OCI-LY7 (cell line): ENCODE data around the gene COL25A1. TPM values are rescaled to one million over a fixed set of nuclear protein-coding genes. Genes with fewer than 3 reads are reported as not detected.
A peak's percentile ranks its signal among the peaks of the same experiment; 100 is the strongest.

Experiments used
- BruUV-seq: library from RNA; stranded (reverse); fragments of 400-500 nt; replicated peaks from 2 replicates; lab custom pipeline; 2021; lab: Mats Ljungman, UMichigan
- CTCF ChIA-PET: fragments of 300-600 bp; sonication (Branson Sonifier 250); formaldehyde crosslinking; loops from one replicate; lab custom pipeline; 2022; ENCODE audit warnings: antibody characterized with exemption; ENCODE audit not compliant: unreplicated experiment; lab: Charles Lee
- POLR2A ChIA-PET: fragments of 300-600 bp; sonication (Branson Sonifier 250); formaldehyde crosslinking; loops from one replicate; lab custom pipeline; 2022; ENCODE audit warnings: antibody characterized with exemption; lab: Charles Lee
- DNase-seq: peaks from one replicate; pipeline ENCODE4 v3.0.0-alpha.2; 2015; ENCODE audit warnings: low spot score
- H2AFZ ChIP-seq: fragments of 200-600 bp; sonication (generic), shearing (Covaris generic); 2 replicates; pipeline ENCODE4 v1.6.1; 2014; ENCODE audit warnings: mild to moderate bottlenecking, antibody characterized with exemption, low read length, moderate library complexity
- H3K27ac ChIP-seq: fragments of 200-600 bp; sonication (generic); 2 replicates; pipeline ENCODE4 v1.5.1; 2014; ENCODE audit warnings: mixed run types, low read depth, mild to moderate bottlenecking, moderate library complexity, low read length, inconsistent platforms; ENCODE audit not compliant: poor library complexity, severe bottlenecking
- H3K36me3 ChIP-seq: fragments of 200-600 bp; sonication (generic); 2 replicates; pipeline ENCODE4 v1.6.1; 2014; ENCODE audit warnings: mild to moderate bottlenecking, antibody characterized with exemption, low read length, moderate library complexity, mixed read lengths; ENCODE audit not compliant: insufficient read depth
- H3K4me1 ChIP-seq: fragments of 200-600 bp; sonication (generic); 2 replicates; pipeline ENCODE4 v1.5.1; 2014; ENCODE audit warnings: mild to moderate bottlenecking, low read length; ENCODE audit not compliant: insufficient read depth, poor library complexity, severe bottlenecking
- H3K4me2 ChIP-seq: fragments of 200-600 bp; sonication (generic); 2 replicates; pipeline ENCODE4 v1.6.1; 2014; ENCODE audit warnings: mild to moderate bottlenecking, low read length
- H3K4me3 ChIP-seq: fragments of 200-600 bp; sonication (generic); 2 replicates; pipeline ENCODE4 v1.5.1; 2014; ENCODE audit warnings: mild to moderate bottlenecking, low read depth, low read length; ENCODE audit not compliant: poor library complexity, severe bottlenecking
- H3K79me2 ChIP-seq: fragments of 200-600 bp; sonication (generic); 2 replicates; pipeline ENCODE4 v1.6.1; 2016; ENCODE audit warnings: low read depth, mild to moderate bottlenecking, low read length, moderate library complexity, mixed read lengths; ENCODE audit not compliant: insufficient read depth
- H3K9me2 ChIP-seq: fragments of 200-600 bp; sonication (generic); 2 replicates; pipeline ENCODE4 v1.6.1; 2016; ENCODE audit warnings: mild to moderate bottlenecking, low read length, mixed read lengths; ENCODE audit not compliant: insufficient read depth
- H3K9me3 ChIP-seq: fragments of 200-600 bp; sonication (generic); 2 replicates; pipeline ENCODE4 v1.6.1; 2014; ENCODE audit warnings: mild to moderate bottlenecking, mixed run types, low read length, mixed read lengths
- H4K20me1 ChIP-seq: fragments of 200-600 bp; sonication (generic); 2 replicates; pipeline ENCODE4 v1.6.1; 2014; ENCODE audit warnings: mild to moderate bottlenecking, antibody characterized with exemption, low read length, moderate library complexity, mixed read lengths; ENCODE audit not compliant: insufficient read depth
- EZH2phosphoT487 ChIP-seq: fragments of 200-600 bp; sonication (generic); IDR thresholded peaks from 2 replicates; pipeline ENCODE4 v1.6.1; 2018; ENCODE audit warnings: low read depth, borderline replicate concordance, mild to moderate bottlenecking, mixed run types, antibody characterized with exemption, low read length, moderate library complexity, mixed read lengths
- intact Hi-C: fragments of 100-400 bp; cut with micrococcal nuclease; formaldehyde crosslinking; loops from one replicate; pipeline ENCODE4 v1.10.0; 2022; ENCODE audit not compliant: unreplicated experiment
- total RNA-seq, 2 experiments: library from RNA; depleted of rRNA in 1 of 2; stranded (reverse); fragments of >200 nt in 1 of 2; shearing (Covaris generic) in 1 of 2; gene quantifications; 2 replicates each; pipeline ENCODE4 v1.2.3, GENCODE V29; 2014 to 2022
- TF ChIP-seq, protein P1 (sequence below): fragments of 200-600 bp; sonication (generic); conservative IDR thresholded peaks from 2 replicates; pipeline ENCODE4 v1.5.1; 2014; ENCODE audit warnings: mild to moderate bottlenecking, antibody characterized with exemption, low read length, moderate library complexity, mixed read lengths

COL25A1 gene
- total RNA-seq, 2 experiments from 2014 or later = not detected

DNA sequence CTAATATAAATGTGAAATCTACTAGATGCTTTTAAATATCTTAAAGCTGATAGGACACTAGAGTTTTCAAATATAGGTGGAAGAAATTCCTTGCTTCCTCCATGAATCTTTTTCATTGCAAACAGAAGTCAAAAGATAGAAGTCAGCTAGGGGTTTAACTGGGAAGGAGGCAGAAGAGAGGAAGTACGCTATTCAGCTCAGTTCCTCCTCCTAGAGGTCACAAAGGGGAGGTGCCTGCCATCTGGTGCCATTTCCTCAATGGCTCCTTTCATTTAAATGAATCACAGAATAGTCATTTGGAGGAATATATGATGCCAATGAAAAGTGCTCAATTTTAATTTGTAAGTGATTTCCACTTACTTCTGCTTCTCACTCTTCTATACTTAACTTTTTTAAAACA lies 8.5 kb downstream of the COL25A1 start:
- Histone ChIP-seq H3K9me2 (no peaks in the 10 kb centered on the region), H3K4me3 (no peak overlapping the region), H3K36me3 (no peaks in the 10 kb centered on the region), H3K9me3 (no peaks in the 10 kb centered on the region), H3K79me2 (no peaks in the 10 kb centered on the region), H3K4me2 (no peak overlapping the region), H4K20me1 (no peaks in the 10 kb centered on the region), H3K27ac (no peak overlapping the region), H2AFZ (no peak overlapping the region), H3K4me1 (no peaks in the 10 kb centered on the region)
- BruUV-seq = no TSS peak
- ChIA-PET CTCF (no interaction called here), POLR2A (interaction anchor here (0.7 to 1.5 kb wide), 5 partner anchors 11 to 253 kb away, joined by 3 to 7 read pairs (median 3); no protein-coding TSS in a partner anchor)
- peak; percentile 54 for DNase-seq
- TF ChIP-seq, protein P1, sequence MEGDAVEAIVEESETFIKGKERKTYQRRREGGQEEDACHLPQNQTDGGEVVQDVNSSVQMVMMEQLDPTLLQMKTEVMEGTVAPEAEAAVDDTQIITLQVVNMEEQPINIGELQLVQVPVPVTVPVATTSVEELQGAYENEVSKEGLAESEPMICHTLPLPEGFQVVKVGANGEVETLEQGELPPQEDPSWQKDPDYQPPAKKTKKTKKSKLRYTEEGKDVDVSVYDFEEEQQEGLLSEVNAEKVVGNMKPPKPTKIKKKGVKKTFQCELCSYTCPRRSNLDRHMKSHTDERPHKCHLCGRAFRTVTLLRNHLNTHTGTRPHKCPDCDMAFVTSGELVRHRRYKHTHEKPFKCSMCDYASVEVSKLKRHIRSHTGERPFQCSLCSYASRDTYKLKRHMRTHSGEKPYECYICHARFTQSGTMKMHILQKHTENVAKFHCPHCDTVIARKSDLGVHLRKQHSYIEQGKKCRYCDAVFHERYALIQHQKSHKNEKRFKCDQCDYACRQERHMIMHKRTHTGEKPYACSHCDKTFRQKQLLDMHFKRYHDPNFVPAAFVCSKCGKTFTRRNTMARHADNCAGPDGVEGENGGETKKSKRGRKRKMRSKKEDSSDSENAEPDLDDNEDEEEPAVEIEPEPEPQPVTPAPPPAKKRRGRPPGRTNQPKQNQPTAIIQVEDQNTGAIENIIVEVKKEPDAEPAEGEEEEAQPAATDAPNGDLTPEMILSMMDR = peak; percentile 80
- TF ChIP-seq EZH2phosphoT487 = no peak
- intact Hi-C loops = loop anchor here (5.0 to 10.0 kb wide), 3 partner anchors 111 to 609 kb away; no protein-coding TSS in a partner anchor

DNA sequence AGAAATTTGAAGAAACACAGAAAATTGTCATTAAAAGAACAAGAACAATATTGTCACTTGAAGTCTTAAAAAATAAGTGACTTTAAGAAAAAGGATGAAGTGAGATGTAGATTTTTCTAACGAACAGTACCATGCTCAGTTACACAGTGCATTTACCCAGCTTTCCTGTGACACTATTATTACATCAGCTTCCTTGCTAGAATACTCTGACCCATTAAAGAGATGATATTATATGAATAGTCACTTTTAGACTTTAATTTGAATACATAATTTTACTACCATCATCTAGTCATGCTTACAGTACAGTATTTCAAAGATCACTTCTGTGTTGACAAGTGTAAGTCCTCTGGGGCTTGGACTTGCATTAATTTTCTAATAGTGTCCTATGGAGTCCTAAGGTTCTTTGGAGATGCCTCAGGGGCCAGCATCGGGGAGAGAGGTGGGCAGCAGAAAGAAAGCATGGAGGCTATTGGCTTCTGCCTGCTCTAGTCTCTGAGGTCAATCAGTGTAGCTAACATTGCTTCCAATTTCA lies 10.7 kb downstream of the COL25A1 start:
- Histone ChIP-seq H3K27ac (no peak overlapping the region), H2AFZ (no peak overlapping the region), H3K36me3 (no peaks in the 10 kb centered on the region), H3K9me2 (no peaks in the 10 kb centered on the region), H3K79me2 (no peaks in the 10 kb centered on the region), H4K20me1 (no peaks in the 10 kb centered on the region), H3K4me1 (no peaks in the 10 kb centered on the region), H3K4me3 (no peak overlapping the region), H3K4me2 (no peak overlapping the region), H3K9me3 (no peaks in the 10 kb centered on the region)
- no peak for DNase-seq
- TF ChIP-seq EZH2phosphoT487 = no peak
- TF ChIP-seq, protein P1 = no peak
- intact Hi-C loops = loop anchor here (5.0 to 10.0 kb wide), 3 partner anchors 113 to 607 kb away; no protein-coding TSS in a partner anchor
- ChIA-PET CTCF (interaction anchor here (0.6 kb wide), 1 partner anchor 91 kb away, joined by 3 read pairs; no protein-coding TSS in a partner anchor), POLR2A (no interaction called here)
- BruUV-seq = no TSS peak

DNA sequence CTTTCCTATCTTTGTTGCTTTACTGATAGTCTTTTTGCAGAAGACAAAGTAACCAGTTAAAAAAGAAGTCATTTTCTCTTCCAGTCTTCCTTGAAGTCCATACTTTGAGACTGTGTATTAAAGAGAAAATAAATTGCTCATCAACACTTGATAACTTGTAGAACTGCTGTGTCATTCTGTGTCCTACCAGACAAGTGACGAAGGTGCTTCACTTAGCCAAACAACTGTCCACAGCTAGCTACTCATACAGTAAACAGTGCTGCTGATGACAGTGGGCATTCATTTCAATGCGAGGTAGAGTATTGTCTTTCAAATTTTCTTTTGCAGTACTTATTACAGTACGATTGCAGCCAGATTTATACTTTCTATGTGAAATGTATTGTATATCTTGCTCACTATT lies 11.5 kb downstream of the COL25A1 start:
- Histone ChIP-seq H3K79me2 (no peaks in the 10 kb centered on the region), H3K4me1 (no peaks in the 10 kb centered on the region), H2AFZ (no peak overlapping the region), H3K36me3 (no peaks in the 10 kb centered on the region), H3K9me2 (no peaks in the 10 kb centered on the region), H3K9me3 (no peaks in the 10 kb centered on the region), H3K4me3 (no peak overlapping the region), H3K4me2 (no peak overlapping the region), H3K27ac (no peak overlapping the region), H4K20me1 (no peaks in the 10 kb centered on the region)
- intact Hi-C loops = loop anchor here (5.0 to 10.0 kb wide), 3 partner anchors 114 to 606 kb away; no protein-coding TSS in a partner anchor
- BruUV-seq = no TSS peak
- TF ChIP-seq, protein P1 = no peak
- no peak for TF ChIP-seq EZH2phosphoT487
- POLR2A ChIA-PET = interaction anchor here (0.6 kb wide), 1 partner anchor 924 kb away, joined by 4 read pairs; no protein-coding TSS in a partner anchor
- no peak for DNase-seq
- CTCF ChIA-PET = no interaction called here
